PC-9 (cell line): ENCODE measurements around the gene BAIAP3. TPM values are rescaled to one million over a fixed set of nuclear protein-coding genes. Genes with fewer than 3 reads are reported as not detected.
A peak's percentile ranks its signal among the peaks of the same experiment; 100 is the strongest.

Experiments
- BruUV-seq: library from RNA; stranded (reverse); fragments of 400-500 nt; replicated peaks from 2 replicates; lab custom pipeline; 2021; lab: Mats Ljungman, UMichigan
- CTCF ChIA-PET: fragments of 300-600 bp; sonication (Branson Sonifier 250); formaldehyde crosslinking; loops from one replicate; lab custom pipeline; 2022; ENCODE audit warnings: antibody characterized with exemption; lab: Charles Lee
- POLR2A ChIA-PET: fragments of 300-600 bp; sonication (Branson Sonifier 250); formaldehyde crosslinking; loops from one replicate; lab custom pipeline; 2022; ENCODE audit warnings: antibody characterized with exemption; ENCODE audit not compliant: unreplicated experiment; lab: Charles Lee
- DNase-seq, 2 experiments: peaks; one replicate each; pipeline versions ENCODE4 v3.0.0 to v3.0.0-alpha.2; 2015 to 2022; ENCODE audit warnings: mixed read lengths in 1 of 2
- H2AFZ ChIP-seq: fragments of 200-600 bp; sonication (generic); 2 replicates; pipeline ENCODE4 v1.8.1; 2017; ENCODE audit warnings: antibody characterized with exemption
- H3F3A ChIP-seq: fragments of 200-600 bp; sonication (generic); 2 replicates; pipeline ENCODE4 v1.8.1; 2017; ENCODE audit warnings: antibody characterized with exemption, mild to moderate bottlenecking, low read depth; ENCODE audit not compliant: insufficient read depth
- H3K27ac ChIP-seq: fragments of 200-600 bp; sonication (generic); 2 replicates; pipeline ENCODE4 v1.6.1; 2016; ENCODE audit warnings: mixed run types
- H3K27me3 ChIP-seq: fragments of 200-600 bp; sonication (generic); 2 replicates; pipeline ENCODE4 v1.6.1; 2016; ENCODE audit warnings: low read depth, mixed run types; ENCODE audit not compliant: insufficient read depth
- H3K36me3 ChIP-seq: fragments of 200-600 bp; sonication (generic); 2 replicates; pipeline ENCODE4 v1.6.1; 2016; ENCODE audit warnings: low read depth, mixed run types
- H3K4me1 ChIP-seq: fragments of 200-600 bp; sonication (generic); replicated peaks from 2 replicates; pipeline ENCODE4 v1.6.1; 2016; ENCODE audit warnings: mixed run types; ENCODE audit not compliant: insufficient read depth
- H3K4me2 ChIP-seq: fragments of 200-600 bp; sonication (generic); 2 replicates; pipeline ENCODE4 v1.6.1; 2017; ENCODE audit warnings: mixed run types
- H3K4me3 ChIP-seq: fragments of 200-600 bp; sonication (generic); 2 replicates; pipeline ENCODE4 v1.6.1; 2016; ENCODE audit warnings: mixed run types
- H3K79me2 ChIP-seq: fragments of 200-600 bp; sonication (generic); 2 replicates; pipeline ENCODE4 v1.6.1; 2017; ENCODE audit warnings: low read depth, mixed run types
- H3K9me2 ChIP-seq: fragments of 200-600 bp; sonication (generic); 2 replicates; pipeline ENCODE4 v1.8.1; 2017; ENCODE audit warnings: mild to moderate bottlenecking; ENCODE audit not compliant: insufficient read depth
- H3K9me3 ChIP-seq: fragments of 200-600 bp; sonication (generic); 2 replicates; pipeline ENCODE4 v1.8.1; 2016; ENCODE audit warnings: low read depth; ENCODE audit not compliant: insufficient read depth
- H4K20me1 ChIP-seq: fragments of 200-600 bp; sonication (generic); 2 replicates; pipeline ENCODE4 v1.8.1; 2017; ENCODE audit not compliant: insufficient read depth
- EZH2 ChIP-seq: fragments of 200-600 bp; sonication (generic); IDR thresholded peaks from 2 replicates; pipeline ENCODE4 v1.8.0; 2017; ENCODE audit warnings: antibody characterized with exemption, low read depth
- intact Hi-C: fragments of 100-400 bp; cut with micrococcal nuclease; formaldehyde crosslinking; loops from one replicate; pipeline ENCODE4 v1.10.0; 2022; ENCODE audit not compliant: unreplicated experiment
- total RNA-seq: library from RNA; stranded (reverse); gene quantifications from 2 replicates; pipeline ENCODE4 v1.2.3, GENCODE V29; 2021
- TF ChIP-seq, protein P1 (sequence below): fragments of 200-600 bp; sonication (generic); conservative IDR thresholded peaks from 2 replicates; pipeline ENCODE4 v1.6.1; 2017; ENCODE audit warnings: mixed run types, antibody characterized with exemption, mild to moderate bottlenecking, moderate library complexity

The BAIAP3 gene
- total RNA-seq, 1 experiment from 2014 or later = 35.0 TPM

DNA sequence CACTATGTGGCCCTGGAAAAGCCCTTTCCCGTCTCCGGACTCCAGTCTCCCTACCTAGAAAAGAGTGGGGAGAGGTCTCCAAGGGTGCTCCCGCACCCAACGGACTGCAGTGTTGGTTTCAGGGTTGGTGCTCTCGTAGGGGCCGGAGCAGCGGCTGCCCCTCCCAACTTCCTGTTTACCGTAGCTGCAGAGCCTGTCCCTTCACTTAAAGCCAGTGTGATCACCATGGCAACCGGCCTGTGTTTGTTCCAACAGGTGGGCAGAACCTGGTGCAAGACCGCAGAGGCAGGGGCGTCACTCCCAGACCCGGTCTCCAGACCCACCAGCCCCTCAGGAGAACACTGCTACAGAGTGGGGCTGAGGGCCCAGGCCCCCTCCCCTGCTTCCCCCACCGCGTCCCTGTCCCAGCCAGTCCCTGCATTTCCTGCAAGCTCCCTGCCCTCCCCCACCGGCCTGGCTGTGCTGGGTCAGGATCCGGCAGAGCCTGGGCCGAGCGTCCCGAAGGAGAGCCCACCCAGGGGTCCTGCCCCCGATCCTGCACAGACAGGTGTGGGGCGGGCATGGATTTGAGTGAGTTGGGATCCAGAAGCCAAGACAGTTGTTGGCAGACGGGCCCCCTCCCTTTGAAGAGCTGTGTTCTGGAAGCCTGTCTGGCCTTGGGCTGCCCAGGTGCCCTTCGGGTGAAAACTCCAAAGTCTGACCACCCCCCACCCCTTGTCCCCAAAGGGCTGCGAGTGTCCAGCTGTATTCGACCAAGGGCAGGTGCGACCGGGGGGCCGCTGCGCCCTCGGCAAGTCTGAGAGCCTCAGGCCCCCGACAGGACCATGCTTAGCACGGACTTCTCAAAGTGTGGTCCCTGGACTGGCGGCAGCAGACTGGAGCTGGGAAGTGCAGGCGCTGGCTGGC, 1.5 kb upstream of the BAIAP3 start:
- TF ChIP-seq, protein P1, sequence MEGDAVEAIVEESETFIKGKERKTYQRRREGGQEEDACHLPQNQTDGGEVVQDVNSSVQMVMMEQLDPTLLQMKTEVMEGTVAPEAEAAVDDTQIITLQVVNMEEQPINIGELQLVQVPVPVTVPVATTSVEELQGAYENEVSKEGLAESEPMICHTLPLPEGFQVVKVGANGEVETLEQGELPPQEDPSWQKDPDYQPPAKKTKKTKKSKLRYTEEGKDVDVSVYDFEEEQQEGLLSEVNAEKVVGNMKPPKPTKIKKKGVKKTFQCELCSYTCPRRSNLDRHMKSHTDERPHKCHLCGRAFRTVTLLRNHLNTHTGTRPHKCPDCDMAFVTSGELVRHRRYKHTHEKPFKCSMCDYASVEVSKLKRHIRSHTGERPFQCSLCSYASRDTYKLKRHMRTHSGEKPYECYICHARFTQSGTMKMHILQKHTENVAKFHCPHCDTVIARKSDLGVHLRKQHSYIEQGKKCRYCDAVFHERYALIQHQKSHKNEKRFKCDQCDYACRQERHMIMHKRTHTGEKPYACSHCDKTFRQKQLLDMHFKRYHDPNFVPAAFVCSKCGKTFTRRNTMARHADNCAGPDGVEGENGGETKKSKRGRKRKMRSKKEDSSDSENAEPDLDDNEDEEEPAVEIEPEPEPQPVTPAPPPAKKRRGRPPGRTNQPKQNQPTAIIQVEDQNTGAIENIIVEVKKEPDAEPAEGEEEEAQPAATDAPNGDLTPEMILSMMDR = no peak
- no peak for TF ChIP-seq EZH2
- H2AFZ ChIP-seq = peak overlapping the region; percentile 71; the same call in 1 of the 2 replicates
- intact Hi-C loops = loop anchor here (5.0 kb wide), 1 partner anchor 280 kb away; the partner anchor contains the start of genes CRAMP1 and IFT140
- POLR2A ChIA-PET = interaction anchor here (0.5 to 1.2 kb wide), 6 partner anchors 11 to 89 kb away, joined by 3 to 20 read pairs (median 6); partner anchors contain the start of gene UQCC4
- DNase-seq = peak; percentile 82 to 92
- H3K4me3 ChIP-seq = peak overlapping the region; percentile 49; the same call in 1 of the 2 replicates
- H3K9me2 ChIP-seq = no peaks in the 10 kb centered on the region
- CTCF ChIA-PET = no interaction called here
- H3K36me3 ChIP-seq = no peaks in the 10 kb centered on the region
- H3K9me3 ChIP-seq = no peaks in the 10 kb centered on the region
- no peaks in the 10 kb centered on the region for H3K27me3 ChIP-seq
- no peaks in the 10 kb centered on the region for H4K20me1 ChIP-seq
- peak overlapping the region; percentile 82 for H3K4me2 ChIP-seq
- peaks cover 15% of the 10 kb centered on the region for H3K4me1 ChIP-seq
- no peaks in the 10 kb centered on the region for H3K79me2 ChIP-seq
- H3K27ac ChIP-seq = no peak overlapping the region
- no TSS peak for BruUV-seq
- peaks cover 6% of the 10 kb centered on the region; the same call in 1 of the 2 replicates for H3F3A ChIP-seq

DNA sequence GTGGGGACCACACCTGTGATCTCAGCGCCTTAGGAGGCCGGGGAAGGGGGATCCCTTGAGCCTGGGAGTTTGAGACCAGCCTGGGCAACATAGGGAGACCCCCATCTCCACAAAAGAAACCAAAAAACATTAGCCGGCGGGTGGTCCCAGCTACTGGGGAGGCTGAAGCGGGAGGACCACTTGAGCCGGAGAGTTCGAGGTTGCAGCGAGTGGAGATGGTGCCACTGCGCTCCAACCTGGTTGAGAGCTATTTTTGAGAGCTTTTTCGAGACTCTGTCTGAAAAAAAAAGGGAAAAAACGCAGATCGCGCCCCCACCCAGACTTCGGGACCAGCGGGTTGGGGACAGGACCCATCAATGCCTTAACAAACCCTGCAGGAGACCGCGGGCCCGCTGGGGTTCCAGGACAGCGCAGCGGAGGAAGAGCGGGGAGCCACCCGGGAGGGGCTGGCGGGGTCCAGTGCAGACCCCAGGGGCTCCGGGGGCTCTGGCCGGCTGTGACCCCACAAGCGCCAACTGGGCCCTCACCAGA, 762 bp upstream of the BAIAP3 start:
- intact Hi-C loops = loop anchor here (5.0 kb wide), 1 partner anchor 280 kb away; the partner anchor contains the start of genes CRAMP1 and IFT140
- no peak overlapping the region for H3K4me3 ChIP-seq
- ChIA-PET CTCF (no interaction called here), POLR2A (interaction anchor here (0.5 to 1.2 kb wide), 4 partner anchors 10 to 88 kb away, joined by 3 to 20 read pairs (median 10); partner anchors contain the start of gene UQCC4)
- TF ChIP-seq EZH2 = no peak
- TF ChIP-seq, protein P1 = no peak
- peaks cover 6% of the 10 kb centered on the region; the same call in 1 of the 2 replicates for H3F3A ChIP-seq
- H3K9me2 ChIP-seq = no peaks in the 10 kb centered on the region
- H2AFZ ChIP-seq = no peak overlapping the region
- no peaks in the 10 kb centered on the region for H3K9me3 ChIP-seq
- H3K27me3 ChIP-seq = no peaks in the 10 kb centered on the region
- peaks cover 15% of the 10 kb centered on the region for H3K4me1 ChIP-seq
- peak overlapping the region; percentile 82 for H3K4me2 ChIP-seq
- H3K79me2 ChIP-seq = no peaks in the 10 kb centered on the region
- H4K20me1 ChIP-seq = no peaks in the 10 kb centered on the region
- H3K36me3 ChIP-seq = no peaks in the 10 kb centered on the region
- no peak overlapping the region for H3K27ac ChIP-seq
- no TSS peak for BruUV-seq
- DNase-seq = no peak
